Measurements from ENCODE around the gene MGAT5.

MGAT5 gene

GRCh38 chr2:134431838-134432434, 178.1 kb downstream of the MGAT5 start:
- DNase-seq: no peak

GRCh38 chr2:134432435-134432883, 178.6 kb downstream of the MGAT5 start:
- no peak for DNase-seq

GRCh38 chr2:134433469-134433868, 179.6 kb downstream of the MGAT5 start:
- no peak for DNase-seq

- DNase-seq: no peak
These were observed 180.1 kb downstream of the MGAT5 start for GRCh38 chr2:134433979-134434378.

GRCh38 chr2:134435505-134435904, 181.6 kb downstream of the MGAT5 start:
- no peak for DNase-seq

GRCh38 chr2:134435936-134436335, 182.1 kb downstream of the MGAT5 start:
- DNase-seq: no peak

- no peak for DNase-seq
These were observed 182.8 kb downstream of the MGAT5 start for GRCh38 chr2:134436706-134437105.

GRCh38 chr2:134438371-134438770, 184.5 kb downstream of the MGAT5 start:
- no peak for DNase-seq

GRCh38 chr2:134440336-134440909, 186.6 kb downstream of the MGAT5 start:
- DNase-seq: no peak

GRCh38 chr2:134441153-134441863, 187.4 kb downstream of the MGAT5 start:
- no peak for DNase-seq

- DNase-seq: no peak
These were observed 190.1 kb downstream of the MGAT5 start for GRCh38 chr2:134443814-134444480.

- DNase-seq: no peak
These were observed 191.2 kb downstream of the MGAT5 start for GRCh38 chr2:134445116-134445515.

- DNase-seq: no peak
These were observed 192.1 kb downstream of the MGAT5 start for GRCh38 chr2:134445985-134446382.

- no peak for DNase-seq
These were observed 192.6 kb downstream of the MGAT5 start for GRCh38 chr2:134446383-134447017.

GRCh38 chr2:134447669-134448068, 193.8 kb downstream of the MGAT5 start:
- DNase-seq: no peak

GRCh38 chr2:134448650-134449049, 194.8 kb downstream of the MGAT5 start:
- DNase-seq: no peak

GRCh38 chr2:134449157-134449556, 195.3 kb downstream of the MGAT5 start:
- no peak for DNase-seq

GRCh38 chr2:134449751-134450513, 196.1 kb downstream of the MGAT5 start:
- no peak for DNase-seq

- DNase-seq: no peak
These were observed 197.4 kb downstream of the MGAT5 start for GRCh38 chr2:134451347-134451630.

GRCh38 chr2:134452042-134452733, 198.3 kb downstream of the MGAT5 start:
- no peak for DNase-seq

- DNase-seq: no peak
These were observed 199.6 kb downstream of the MGAT5 start for GRCh38 chr2:134453476-134453875.

GRCh38 chr2:134453973-134454372, 200.1 kb downstream of the MGAT5 start:
- DNase-seq: no peak
